ENCODE measurements around the gene CYTH4.
"Not testable (repeated sequence)": the region's sequence is repeated elsewhere in the genome, so short reads cannot be mapped to it uniquely, and the experiment has no call there.

The CYTH4 gene, protein sequence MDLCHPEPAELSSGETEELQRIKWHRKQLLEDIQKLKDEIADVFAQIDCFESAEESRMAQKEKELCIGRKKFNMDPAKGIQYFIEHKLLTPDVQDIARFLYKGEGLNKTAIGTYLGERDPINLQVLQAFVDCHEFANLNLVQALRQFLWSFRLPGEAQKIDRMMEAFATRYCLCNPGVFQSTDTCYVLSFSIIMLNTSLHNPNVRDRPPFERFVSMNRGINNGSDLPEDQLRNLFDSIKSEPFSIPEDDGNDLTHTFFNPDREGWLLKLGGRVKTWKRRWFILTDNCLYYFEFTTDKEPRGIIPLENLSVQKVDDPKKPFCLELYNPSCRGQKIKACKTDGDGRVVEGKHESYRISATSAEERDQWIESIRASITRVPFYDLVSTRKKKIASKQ

DNA sequence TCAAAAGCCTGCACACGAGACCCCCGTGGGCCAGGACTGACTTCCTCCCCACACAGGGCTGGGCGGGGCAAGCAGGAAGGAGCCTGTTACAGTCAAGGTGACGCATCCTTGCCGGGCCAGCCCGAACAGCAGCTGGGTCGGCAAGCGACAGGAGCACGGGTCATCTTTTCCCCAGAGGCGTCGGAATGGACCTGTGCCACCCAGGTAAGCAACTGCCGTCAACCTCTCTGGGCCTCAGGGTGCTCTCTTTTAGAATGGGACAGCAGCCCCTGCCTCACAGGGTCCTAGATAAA lies at the start of gene CYTH4:
Gene CYTH4, plus strand, starts transcription at position 124 of the 293 bp plus-strand sequence. Its CDS starts 62 bp downstream, at position 186.
- DNase-seq (ENCODE audit: low read depth) = no peak

DNA sequence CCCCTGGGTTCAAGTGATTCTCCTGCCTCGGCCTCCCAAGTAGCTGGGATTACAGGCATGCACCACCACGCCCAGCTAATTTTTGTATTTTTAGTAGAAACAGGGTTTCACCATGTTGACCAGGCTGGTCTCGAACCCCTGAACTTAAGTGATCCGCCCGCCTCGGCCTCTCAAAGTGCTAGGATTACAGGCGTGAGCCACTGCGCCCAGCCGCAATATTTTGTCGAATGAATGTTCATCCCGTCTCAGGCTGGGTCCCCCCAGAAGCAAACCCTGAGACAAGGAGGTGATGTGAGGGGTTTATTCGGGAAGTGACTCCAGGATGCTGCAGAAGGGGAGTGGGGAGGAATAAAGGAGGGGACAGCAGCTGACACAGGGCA lies 48.9 kb upstream of the CYTH4 start:
- DNase-seq (ENCODE audit: low read depth) = not testable (repeated sequence)

DNA sequence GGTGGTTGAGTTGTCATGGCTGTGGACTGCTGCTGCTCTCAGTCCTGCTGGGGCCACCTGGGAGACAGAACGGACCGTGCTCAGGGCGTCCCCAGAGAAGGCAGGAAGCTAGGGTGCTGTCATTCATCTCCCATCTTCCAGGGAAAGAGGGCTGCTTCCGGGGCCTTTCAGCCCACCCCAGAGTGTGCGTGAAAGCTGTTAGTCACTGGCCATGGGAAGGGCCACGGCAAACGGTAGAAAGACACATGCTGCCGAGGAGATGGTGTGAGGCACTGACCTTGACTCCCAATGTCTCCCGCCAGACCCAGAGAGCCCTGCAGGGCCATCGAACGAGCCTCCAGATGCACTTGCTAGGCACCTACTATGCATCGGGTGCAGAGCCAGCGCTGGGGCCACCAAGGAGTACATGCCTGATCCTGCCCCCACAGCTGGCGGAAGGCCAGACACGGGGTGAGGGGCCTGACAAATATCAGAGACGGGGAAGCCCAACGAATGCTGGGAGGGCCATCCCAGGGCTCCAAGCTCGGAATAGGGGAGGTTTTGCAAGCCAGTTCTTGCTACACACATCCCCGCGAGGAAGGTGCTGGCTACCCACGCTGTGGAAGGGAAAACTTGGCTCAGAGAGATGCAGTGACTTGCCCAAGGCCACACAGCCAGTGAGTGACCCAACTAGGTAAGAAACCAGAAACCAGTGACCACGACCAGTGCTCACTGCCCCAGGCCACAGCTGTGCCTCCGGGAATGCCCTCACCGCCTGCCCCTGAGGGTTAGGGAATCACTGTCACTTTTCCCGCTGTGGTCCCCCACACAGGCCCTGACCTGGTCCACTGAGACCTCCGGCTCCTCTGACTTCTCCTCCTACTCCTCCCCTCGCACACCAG lies 48.3 kb upstream of the CYTH4 start:
- DNase-seq (ENCODE audit: low read depth) = no peak

DNA sequence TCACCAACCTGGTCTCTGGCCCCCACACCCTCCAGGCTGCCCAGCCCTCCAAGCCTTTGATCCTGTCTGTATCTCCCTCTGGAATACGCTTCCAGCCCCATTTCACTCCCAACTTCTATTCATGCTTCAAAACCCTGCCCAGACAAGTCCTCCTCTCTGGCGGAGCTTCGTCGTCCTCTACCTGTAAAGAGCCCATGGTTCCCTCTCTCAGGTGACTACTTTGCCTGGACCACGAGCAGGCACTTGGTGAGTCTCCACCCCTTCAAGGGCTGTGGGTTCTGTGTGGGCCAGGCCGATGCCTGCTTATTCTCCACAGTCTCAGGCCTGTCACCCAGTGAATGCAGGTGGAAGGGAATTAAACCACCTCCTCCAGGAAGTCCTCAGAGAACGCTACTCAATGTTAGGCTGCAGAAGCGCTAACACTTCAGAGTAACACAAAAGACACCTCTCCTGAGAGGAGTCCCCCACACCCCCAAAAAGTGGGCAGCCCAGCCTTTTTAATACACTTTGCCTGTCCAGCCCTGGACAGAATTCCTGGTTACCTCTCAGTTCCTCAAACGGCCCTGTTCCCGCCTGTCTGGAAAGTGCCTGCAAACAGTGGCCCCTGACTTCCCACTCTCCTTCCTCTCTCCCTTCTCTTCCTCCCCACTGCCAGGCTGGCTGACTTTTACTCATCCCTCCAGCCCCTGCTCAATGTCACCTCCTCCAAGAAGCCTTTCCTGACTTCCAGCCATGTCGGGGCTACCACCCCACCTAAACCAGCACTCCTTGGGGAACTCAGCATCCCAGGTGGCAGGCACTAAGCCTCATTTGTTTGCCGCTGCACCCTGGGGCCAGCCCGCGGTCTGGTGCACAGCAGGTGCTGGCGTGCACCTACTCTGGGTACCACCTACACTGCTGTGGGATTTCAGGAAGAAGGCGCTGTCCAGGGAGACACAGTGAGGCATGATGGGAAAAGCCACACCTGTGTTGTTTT lies 47.3 kb upstream of the CYTH4 start:
- no peak for DNase-seq (ENCODE audit: low read depth)

DNA sequence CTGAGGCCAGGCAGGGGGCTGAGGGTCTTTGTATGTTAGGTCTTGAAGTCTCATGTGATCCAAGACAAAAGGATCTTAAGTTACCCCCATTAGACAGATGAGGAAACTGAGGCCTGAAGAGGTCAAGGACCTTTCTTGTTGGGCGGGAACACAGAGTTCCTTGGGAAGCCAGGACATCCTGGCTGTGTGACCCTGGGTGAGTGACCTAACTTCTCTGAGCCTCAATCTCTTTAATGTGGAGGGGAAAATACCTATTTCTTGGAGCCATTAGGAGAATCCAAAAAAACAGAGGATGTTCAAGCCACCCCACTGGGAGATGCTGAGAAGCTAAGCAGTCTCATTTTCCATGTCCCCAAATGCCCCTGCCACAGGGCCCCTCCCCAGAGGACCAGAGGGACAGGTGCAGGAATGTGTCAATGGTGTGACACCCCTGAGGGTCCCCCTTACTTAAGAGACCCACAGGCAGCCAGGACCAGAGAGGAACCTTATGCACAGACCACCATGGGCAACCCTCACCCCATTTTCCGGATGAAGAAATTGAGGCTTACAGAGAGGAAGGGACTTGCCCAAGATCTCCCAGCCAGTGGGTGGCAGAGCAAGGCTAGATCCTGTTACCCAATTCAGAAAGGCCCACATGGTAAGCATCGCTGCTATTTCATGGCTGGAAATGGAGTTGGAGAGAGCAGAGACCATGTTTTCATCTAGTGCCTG lies 46.3 kb upstream of the CYTH4 start:
- DNase-seq (ENCODE audit: low read depth) = no peak

DNA sequence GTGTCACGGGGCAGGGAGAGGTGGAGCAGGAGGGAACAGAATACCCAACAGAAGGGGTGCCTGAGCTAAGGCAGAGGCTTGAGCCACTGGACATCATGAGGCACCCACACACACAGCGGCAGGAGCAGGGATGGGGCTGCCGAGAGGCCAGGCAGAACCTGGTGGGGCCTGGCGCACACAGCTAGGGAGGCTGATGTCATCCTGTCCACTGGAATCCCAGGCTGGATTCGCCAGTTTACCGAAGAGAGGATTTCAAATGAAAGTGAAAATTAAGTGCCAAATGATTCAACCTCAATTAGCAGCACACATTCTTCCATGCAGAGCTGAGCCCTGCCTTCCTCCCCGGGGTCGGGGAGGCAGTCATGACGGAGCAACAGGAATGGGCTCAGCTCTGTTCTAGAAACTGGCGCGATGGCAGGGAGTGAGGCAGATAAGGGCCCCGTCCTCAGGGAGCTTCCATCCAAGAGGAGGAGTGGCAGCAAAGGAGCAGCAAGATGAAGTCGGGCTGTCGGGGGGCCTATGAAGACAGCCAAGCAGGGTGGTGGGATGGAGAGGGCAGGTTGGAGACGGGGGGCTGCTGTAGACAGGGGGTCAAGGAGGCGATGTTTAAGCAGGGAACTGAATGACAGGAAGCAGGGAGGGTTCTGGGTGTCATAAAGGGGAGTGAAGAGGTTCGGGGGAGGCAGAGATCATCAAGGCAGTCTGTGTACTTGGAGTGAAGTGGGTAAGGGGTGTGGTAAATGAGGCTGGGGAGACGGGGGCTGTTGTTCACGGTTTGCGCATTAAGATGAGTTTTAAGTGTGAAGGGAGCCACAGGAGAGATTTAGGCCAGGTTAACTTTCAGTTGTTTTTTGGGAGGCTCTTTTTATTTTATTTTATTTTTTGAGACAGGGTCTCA lies 44.7 kb upstream of the CYTH4 start:
- no peak for DNase-seq (ENCODE audit: low read depth)

DNA sequence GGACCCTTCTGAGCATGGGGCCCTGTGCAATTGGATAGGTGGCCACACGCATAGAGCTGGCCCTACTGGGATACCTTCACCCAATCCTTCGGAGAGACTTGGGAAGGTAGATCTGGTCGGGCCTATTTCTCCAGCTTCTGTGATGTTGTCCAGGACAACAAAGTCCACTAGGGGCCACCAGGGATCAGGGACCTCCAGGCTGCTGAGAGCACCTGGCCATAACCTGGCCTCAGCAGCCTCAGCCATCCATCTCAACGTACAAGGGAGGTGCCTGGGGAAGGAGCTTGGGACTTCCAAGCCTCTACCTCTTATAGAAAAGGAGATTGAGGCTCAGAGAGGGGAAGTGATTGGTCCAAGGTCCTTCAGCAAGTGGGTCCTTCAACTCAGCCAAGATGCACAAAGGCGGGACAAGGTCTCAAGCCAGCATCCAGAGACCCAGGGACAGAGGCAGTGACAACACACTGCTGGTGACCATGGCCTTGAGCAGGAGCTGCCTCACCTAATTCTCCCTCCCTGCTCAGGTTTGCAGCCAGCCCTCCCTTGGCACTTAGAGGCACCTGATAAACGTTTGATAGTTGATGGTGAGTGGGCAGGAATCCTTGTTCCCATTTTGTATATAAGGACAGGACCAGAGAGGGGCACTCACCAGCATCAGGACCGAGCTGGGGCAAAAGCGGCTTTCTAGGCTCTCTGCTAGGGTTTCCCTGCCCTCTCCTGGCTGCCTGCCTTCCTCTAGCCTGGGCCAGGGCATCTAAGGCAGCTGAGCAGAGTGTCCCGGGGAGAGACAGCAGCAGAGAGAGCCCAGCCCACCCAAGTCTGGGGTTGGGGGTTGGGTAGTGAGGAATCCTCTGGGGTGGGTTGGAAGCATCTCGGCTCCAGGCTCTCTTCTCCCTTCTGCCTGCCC lies 42.7 kb upstream of the CYTH4 start:
- no peak for DNase-seq (ENCODE audit: low read depth)

DNA sequence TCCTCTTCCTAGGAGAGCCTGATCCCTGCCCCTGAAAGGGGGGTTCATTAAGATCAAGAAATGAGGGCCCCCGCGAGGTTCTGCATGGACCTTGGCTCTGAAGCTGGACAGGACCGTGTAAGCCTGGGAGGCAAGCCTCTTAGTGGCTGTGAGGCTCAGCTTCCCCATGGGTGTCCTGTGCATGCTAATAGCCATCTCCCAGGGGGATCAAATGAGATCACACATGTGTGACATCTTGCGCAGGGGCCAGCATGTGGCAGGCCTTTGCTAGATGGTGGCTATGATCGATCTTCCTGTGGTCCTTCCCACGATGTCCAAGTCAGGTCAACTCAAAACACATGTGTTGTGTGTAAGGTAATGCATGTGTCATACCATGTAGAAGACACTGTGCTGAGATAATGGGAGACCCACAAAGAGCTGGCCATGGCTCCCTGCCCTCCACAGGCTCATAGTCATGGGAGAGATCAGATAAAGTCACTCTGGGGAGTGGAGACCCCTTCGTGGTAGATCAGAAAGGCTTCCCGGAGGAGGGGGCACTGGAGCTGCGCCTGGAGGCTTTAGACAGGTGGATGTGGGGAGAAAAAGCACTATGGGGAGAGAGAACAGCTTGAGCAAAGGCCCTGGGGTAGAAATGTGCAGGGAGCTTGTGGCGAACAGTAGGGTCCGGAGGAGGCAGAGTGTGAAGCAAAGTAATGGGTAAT lies 41.9 kb upstream of the CYTH4 start:
- DNase-seq (ENCODE audit: low read depth) = no peak

DNA sequence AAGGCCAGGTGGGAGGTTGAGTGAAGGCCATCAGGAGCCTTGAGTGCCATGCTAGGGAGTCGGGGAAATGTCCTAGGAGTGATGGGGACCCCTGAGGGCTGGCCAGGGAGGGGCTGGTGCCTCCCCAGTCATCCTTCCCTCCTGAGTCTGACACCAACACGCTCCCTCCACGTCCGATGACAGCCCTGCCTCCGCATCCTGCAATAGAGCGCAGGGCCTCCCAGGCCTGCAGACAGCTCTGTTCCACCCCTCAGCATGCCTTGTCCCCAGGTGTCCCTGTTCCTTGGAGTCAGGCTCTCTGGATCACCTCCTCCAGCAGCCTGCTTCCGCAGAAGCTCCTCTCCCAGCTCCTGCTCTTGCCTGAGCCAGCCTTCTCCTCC lies 41.4 kb upstream of the CYTH4 start:
- no peak for DNase-seq (ENCODE audit: low read depth)

DNA sequence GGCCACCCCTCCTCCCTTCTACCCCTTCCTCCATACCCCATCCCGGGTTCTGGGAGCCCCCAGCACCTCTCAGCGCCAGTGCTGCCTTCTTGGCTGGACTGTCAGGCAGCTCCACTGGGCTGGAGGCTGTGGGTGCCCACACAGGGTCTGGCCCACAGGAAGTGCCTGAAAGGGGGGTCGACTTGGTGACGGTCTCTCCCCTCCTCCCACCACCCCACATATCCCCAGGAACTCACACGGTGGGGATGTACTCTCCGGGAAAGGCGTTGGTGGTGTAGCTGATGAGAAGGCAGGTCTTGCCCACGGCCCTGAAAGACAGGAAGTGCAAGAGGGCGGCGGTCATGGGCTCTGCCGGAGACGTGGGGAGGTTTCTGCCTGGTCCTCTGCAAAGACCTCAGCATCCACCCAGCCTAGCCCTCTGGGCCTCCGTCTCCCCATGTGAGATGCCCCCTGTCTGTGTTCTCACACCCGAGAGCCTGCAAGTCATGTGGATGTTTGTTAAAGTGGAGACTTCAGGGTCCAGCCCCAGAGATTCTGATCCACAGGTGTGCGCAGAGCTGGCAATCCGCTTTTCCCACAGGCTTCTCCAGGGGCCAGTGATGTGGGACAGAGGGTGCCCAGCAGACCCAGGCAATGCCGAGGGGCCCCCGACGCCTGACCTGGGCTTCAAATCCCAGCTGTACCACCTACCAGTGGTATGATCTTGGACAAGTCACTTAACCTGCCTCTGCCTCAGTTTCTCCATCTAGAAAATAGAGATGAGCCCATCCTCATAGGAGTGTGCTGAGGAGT lies 40.8 kb upstream of the CYTH4 start:
- no peak for DNase-seq (ENCODE audit: low read depth)

DNA sequence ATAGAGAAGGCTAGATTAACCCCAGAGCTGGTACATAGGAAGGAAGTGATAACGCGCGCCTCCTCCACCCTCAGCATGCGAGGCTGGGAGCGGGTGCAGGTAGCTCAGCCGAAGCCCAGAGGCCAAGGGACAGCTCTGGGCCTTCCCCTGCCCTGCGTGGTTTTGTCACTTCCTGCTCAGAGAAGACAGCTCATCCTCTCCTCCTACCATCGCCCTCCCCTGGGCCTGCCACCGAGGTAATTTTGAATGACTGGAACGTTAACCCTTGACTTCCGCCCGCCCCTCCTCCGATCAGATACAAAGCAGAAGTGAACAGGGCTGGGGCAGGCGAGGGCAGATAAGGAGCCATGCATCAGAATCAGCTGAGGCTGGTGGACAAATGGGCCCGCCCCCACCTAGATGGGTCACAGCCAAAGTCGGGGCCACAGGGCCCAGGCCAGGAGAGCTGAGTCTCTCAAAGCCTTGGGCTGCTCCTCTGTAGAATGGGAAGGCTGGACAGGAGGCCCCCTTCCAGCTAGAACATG lies 39.9 kb upstream of the CYTH4 start:
- DNase-seq (ENCODE audit: low read depth) = peak; percentile 76

DNA sequence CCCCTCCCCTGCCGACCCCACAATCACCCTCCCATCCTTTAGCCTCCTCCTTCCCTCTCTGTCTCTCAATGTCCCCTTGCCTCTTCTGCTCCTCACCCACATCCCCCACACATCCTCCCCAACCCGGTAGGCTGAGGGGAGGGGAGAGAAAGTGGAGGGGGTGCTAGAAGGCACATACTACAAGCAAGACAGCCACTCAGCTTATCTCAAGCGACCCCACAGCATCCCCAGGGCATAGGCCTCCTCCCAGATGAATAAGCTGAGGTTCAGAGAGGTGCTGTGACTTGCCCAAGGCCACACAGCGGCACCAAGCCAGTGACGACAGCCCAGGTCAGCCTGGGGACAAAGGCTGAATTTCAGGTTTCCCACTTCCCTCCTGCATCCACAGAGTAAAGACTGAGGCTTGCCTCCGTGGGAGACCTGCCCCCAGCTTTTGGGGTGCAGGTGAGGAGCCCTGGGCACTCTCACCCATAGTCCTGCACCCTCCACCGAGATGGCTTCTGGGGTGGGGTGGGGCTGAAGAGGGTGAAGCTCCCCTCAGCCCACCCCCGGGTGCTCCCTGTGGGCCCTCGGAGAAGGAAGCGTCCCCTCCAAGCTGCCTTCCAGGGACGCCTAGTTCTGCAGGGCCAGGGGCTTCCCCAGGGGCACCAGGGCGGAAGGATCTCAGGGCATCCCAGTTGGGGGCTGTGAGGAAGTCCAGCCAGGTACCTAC lies 38.8 kb upstream of the CYTH4 start:
- DNase-seq (ENCODE audit: low read depth) = no peak

DNA sequence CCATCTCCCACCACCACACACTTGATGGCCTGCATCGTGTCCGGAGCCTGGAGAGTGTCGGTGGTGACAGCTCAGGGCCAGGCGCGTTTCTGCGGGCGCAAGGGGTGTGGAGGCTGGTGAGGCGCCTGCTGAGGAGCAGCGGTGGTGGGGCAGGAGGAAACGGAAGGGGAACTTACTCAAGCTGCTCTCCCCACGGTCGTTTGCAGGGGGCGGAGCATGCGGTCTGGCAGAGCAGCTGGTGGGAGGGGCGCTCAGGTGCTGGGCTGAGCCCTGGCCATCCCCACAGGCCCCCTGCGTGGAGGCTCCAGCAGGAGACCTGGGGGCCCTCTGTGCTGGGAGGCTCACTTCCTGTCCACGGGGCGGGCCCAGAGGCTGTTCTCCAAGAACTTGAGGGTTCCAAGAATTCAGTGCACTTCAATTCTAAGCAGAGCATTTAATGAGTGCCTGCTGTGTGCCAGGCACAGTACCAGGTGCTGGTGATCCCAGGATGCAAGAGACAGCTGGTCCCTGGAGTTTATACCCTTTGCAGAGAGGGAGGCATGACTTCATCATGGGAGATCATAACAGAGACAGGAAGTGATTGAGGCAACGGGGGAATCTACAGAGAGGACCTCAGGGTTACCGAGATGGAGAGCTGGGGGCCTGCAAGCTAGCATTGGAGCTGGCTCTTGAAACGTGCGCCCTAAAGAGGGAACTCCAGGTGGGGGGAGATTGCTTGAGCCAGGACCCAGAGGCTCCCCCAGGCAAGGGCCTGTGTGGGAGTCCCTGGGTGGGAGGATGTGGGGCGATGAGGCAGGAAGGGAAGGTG lies 38.0 kb upstream of the CYTH4 start, which contains the start of gene RAC2:
Gene RAC2, minus strand, starts transcription at position 156 of the 808 bp plus-strand sequence. Its CDS starts 121 bp downstream, at position 35.
- DNase-seq (ENCODE audit: low read depth) = peak; percentile 83

DNA sequence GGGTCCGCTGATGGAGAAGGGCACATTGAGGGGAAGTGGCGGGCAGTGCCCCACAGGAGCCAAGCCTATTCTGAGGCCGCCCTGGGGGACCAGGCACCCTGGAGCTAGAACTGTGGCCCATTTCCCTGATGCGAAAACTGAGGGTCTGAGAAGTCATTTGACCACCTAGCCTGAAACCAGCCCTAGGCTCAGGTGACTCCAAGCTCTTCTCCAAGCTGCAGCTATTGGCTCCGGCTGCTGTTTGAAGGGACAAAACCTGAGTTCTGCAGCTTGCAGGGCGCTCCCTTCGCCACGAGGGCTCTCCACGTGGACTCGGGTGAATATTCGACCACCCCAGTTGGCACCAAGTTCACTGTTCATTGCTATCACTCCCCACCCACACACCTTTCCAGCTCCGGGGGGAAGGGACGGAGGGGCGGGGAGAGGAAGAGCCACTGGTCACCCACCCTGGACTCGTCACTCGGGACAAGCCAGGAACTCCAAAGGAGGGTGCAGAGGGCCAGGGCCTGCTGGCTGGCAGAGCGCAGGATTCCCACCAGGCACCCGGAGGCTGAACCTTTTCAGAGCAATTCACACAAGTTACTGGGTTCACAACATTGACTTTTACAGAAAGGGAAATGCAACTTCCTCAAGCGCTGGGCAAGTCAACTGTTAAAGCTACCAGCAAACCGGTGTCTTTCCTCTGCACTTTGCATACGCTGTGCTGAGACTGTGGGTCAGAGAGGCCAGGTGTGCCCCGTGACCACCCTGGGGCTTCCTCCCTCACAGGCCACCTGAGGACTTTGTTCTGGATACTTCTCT lies 37.2 kb upstream of the CYTH4 start:
- no peak for DNase-seq (ENCODE audit: low read depth)

DNA sequence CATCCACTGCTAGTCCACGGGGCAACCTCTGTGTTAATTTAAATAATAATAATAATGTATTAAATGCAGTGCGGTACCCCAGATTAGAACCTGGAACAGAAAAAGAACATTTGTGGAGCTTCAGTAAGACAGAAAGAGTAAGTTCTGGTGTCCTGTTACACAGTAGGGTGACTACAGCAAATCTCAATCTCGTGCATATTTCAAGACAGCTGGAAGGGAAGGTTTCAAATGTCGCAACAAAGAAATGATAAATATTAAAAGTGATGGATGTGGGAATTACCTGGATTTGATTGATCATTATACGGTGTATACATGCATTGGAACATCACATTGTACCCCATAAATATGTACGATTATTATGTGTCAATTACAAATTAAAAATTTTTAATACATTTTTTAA lies 36.6 kb upstream of the CYTH4 start:
- DNase-seq (ENCODE audit: low read depth) = no peak
